Central memory CD4-positive, alpha-beta T cell (primary cell): ENCODE results near the gene SNX20.
A peak's percentile ranks its signal among the peaks of the same experiment; 100 is the strongest.

Experiments used
- DNase-seq: peaks from one replicate; pipeline ENCODE4 v3.0.0; 2022

Gene SNX20

DNA sequence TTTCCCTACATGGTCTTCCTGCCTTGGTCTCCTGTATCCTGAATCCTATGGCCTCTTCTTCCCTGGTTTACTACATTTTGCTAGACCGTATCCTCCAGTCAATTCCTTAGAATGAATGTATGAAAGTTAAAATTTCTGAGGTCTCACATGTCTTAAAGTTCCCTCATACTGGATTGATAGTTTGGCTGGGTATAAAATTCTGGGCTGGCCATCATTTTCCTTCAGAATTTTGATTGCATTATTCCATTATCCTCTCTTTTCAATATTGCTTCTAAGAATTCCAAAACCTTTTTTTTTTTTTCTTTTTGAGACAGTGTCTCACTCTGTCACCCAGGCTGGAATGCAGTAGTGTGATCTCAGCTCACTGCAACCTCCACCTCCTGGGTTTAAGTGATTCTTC lies 23.1 kb upstream of the SNX20 start:
- no peak for DNase-seq

DNA sequence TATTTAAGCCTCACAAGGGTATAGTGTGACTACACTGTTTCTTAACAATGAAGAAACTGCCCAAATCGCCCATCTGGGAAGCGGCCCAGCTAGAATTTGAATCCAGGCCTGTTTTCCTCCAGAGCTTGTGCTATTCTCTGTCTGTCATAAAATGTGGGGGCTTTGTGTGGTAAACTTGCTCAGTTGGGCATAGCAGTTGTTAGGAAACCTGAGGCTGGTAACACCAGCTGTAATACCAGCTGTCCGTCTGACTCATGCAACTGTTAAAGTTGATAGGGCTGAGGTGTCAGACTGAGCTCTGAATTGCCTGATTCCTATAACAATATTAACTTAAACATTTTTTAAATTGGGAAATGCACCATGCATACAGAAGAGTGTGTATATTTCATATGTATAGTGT lies 21.6 kb upstream of the SNX20 start:
- DNase-seq, result no peak

- no peak for DNase-seq
These were observed 18.4 kb upstream of the SNX20 start for GRCh38 chr16:50699326-50700159.

- peak; percentile 49 for DNase-seq
These were observed 17.0 kb upstream of the SNX20 start for GRCh38 chr16:50697881-50698767.

DNA sequence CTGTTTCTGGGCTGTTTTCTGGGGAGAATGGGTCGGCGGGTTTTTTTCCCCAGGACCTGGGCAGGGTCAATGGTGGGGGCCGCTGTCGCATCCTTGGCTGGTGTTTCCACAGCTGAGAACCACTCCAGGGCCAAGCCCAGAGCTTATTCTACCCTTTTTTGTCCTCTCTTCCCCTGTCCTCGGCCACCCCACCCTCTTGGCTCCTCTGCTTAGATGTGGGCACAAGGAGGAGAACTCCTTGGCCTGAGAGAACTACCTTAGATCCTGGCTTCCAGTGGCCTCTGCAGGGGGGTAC lies 16.3 kb upstream of the SNX20 start:
- no peak for DNase-seq

DNA sequence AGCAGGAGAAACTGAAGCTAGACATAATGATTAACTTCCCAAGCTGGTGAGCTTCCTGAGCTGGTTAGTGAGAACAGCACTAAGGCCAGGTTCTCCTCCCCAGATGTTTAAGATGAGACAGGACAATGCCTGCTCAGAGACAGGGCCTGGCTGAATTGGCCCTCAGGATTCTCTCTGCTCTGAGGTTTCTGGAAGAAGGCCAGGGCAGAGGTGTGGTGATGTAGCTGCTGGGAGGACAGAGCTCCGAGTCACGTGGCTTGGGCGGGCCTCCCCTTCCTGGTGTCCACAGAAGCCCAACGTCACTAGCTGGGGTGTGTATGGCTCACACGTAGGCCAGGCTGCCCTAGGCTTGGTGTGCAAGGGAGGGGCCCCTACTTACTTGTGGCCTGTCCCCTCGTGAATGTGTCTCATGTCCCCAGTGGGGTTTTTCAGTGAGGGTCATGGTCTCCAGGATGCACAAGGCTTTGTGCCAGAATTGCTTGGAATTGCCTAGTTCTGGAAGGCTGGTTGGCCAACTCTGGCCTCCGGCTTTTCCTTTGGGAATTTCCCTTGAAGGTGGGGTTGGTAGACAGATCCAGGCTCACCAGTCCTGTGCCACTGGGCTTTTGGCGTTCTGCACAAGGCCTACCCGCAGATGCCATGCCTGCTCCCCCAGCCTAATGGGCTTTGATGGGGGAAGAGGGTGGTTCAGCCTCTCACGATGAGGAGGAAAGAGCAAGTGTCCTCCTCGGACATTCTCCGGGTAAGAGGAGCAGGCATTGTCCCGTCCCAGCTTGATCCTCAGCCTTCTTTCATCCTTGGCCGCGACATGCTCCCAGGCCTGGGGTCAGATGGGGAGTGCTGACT lies 15.7 kb upstream of the SNX20 start:
- peak; percentile 68 for DNase-seq

DNA sequence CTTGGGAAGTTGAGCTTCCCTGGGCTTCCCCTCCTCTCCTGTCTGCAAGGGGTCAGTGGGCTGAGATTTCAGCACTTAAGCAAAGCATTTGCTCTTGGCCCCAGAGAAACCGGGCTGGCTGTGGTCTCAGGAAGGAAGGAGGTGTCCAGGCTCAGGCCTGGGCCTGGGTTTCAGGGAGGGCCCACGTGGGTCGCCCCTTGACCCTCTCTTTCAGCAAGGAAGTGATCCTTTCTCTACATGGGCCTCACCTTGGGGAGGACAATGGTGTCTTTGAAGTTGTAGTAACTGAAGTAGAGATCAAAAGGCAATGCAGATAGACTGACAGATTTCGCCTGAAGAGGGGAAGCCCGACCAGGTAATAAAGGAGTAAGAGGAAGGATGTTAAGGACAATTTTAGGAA lies 15.0 kb upstream of the SNX20 start:
- DNase-seq, result no peak

DNA sequence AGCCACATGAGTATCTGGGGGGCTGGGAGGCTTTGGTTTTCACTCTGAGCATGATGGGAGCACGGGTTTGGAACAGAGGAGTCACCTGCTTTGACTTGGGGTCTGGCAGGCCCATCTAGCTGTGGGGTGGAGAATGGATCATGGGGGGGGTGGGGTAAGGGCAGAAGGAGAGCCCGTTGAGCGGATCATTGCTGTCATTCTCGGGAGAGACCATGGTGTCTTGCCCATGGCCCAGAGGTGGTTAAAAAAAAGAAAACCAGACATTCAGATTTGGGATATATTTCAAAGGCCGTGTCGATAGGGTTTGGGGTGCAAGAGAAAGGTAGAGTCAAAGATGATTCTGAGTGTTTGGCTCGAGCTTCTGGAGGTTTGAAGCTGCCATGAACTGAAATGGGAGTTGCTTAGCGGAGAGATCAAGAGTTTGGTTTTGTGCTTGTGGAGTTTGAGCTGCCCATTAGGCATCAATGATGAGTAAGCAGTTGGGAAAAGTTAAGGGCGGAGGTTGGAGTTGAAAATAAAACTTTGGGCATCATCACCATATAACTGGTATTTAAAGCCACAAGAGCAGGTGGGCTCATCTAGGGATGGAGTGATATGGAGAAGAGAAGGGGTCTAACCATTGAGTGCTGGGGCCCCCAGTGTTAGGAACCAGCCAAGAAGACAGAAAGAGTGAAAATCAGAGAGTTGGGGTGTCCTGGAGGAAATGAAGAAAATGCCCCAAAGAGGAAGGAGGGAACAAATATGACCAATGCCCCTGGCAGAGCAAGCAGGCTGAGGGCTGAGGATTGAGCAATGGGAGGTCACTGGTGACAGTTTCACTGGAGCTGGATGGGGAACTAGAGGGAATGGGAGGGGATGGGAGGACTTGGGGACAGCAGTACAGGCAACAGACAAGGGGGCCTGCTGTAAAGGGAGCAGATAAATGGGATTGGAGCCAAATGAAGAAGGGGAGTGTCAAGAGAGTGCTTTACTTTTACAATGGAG lies 14.2 kb upstream of the SNX20 start:
- no peak for DNase-seq

- no peak for DNase-seq
These were observed 13.1 kb upstream of the SNX20 start for GRCh38 chr16:50694206-50694605.

GRCh38 chr16:50692999-50693781 lies 12.1 kb upstream of the SNX20 start, which contains the start of gene NOD2:
TSS of gene NOD2 (plus strand) at chr16:50693606. CDS start at chr16:50699496, 5,890 bp downstream.
- peak; percentile 25 for DNase-seq

GRCh38 chr16:50692644-50692998 lies 11.5 kb upstream of the SNX20 start:
- DNase-seq, result no peak

- DNase-seq, result no peak
These were observed 9.1 kb upstream of the SNX20 start for GRCh38 chr16:50690177-50690576.

GRCh38 chr16:50688867-50689266 lies 7.8 kb upstream of the SNX20 start:
- DNase-seq, result no peak

GRCh38 chr16:50688083-50688482 lies 7.0 kb upstream of the SNX20 start:
- no peak for DNase-seq

DNA sequence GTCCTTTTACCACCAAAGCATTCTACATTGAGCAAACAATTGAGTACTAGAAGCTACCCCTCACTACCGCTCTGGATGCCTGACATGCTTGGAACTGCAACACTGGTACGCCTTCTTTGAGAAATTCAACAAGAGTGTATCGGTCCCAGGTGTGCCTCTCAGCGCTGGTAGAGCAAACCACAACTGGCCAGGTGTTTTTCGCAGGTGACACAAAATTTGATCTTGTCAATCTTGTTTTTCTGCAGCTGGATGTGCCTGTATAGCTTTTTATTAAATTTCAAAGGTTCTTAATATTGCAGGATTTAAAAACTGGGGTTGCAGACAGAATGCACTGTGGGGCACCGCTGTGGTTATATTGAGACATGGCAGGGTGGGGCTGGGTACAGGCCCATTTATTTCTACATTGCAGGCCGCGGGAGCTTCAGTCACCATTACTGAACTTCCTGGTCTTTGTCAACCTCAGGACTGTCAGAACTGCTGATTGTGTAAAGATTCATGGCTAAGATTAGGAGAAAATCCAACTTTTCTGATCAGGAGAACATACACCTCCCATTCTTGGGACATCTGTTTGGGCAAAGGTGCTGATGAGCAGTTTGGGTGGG lies 4.5 kb upstream of the SNX20 start:
- DNase-seq, result no peak

- DNase-seq, result no peak
These were observed 3.8 kb upstream of the SNX20 start for GRCh38 chr16:50684823-50685461.

DNA sequence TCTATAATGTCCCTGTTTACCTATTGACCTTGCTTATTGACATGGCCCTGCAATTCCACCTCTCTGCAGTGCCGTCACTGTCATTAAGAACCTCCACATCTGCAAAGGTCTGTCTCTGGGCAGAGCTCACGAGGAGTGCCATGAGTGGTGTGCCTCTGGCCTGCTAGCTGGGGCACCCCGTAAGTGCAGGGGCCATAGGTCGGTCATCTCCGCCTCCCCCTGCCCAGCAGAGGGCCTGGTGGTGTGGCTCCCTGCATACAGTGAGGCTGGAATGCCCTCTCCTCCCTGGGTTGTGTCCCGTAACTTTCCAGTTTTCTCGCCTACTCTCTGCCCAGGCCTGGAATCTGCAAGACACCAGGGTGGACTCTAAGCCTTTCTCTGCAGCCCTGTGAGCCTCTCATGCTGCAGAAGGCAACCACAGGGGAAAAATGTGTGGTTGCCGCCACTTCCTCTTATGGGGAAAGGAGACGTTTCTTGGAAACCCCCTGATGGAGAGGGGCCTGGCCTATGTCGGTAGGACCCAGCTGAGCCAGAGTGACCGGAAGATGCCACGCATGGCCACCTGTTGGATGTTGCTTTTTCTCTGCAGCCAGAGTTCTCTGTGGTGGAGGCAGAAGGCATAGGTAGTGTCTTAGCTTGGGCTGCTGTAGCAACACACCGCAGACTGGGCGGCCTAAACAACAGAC lies 2.7 kb upstream of the SNX20 start:
- peak; percentile 60 for DNase-seq

GRCh38 chr16:50680556-50680893 lies 587 bp downstream of the SNX20 start:
- no peak for DNase-seq

- no peak for DNase-seq
These were observed 1.2 kb downstream of the SNX20 start for GRCh38 chr16:50679676-50680555.
